Activated CD4-positive, alpha-beta T cell treated with anti-CD3 and anti-CD28 coated beads, Interleukin-2, Interleukin-6, amounts not matched to agents 100 ng/mL and 50 ng/mL, durations not matched to agents 16 hours and 8 hours (primary cell): Measurements from ENCODE around the gene DCST1.

Source experiments
- DNase-seq: peaks from one replicate; pipeline ENCODE4 v3.0.0-alpha.2; 2020

The DCST1 gene

GRCh38 chr1:155077758-155078445 lies 44.3 kb downstream of the DCST1 start:
- DNase-seq: no peak

DNA sequence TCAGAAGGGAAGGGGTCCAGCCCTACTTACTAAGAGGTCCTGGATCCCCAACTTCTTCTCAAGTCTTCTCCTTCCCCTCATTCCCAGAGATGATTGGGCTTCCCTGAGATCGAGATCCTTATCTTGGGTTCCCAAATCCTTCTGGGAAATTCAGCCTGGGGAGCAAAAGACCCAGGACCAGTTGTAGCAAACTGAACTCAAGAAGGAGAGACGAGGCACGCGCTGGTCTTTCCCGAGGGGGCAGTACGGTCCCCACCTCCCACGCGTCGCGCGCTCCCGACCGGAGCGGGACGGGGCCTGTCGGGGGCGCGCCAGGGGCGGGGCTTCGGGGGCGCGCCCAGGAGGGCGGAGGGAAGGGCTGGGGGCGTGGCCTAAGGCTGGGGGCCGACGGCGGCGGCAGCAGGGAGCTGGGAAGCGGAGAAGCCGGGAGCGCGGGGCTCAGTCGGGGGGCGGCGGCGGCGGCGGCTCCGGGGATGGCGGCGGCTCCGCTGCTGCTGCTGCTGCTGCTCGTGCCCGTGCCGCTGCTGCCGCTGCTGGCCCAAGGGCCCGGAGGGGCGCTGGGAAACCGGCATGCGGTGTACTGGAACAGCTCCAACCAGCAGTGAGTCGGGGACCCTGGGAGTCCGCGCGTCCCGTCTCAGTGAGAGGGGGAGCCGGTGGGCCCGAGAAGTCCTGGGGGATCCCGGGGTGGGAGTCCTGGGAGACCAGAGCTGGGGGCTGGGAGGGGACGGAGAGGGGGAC lies 45.0 kb downstream of the DCST1 start, which contains the start of gene EFNA3:
Gene EFNA3, plus strand, starts transcription at position 369 of the 741 bp plus-strand sequence. Its CDS starts 105 bp downstream, at position 474.
- DNase-seq: peak; percentile 69

- no peak for DNase-seq
Measured at GRCh38 chr1:155079210-155079486, 45.5 kb downstream of the DCST1 start.

DNA sequence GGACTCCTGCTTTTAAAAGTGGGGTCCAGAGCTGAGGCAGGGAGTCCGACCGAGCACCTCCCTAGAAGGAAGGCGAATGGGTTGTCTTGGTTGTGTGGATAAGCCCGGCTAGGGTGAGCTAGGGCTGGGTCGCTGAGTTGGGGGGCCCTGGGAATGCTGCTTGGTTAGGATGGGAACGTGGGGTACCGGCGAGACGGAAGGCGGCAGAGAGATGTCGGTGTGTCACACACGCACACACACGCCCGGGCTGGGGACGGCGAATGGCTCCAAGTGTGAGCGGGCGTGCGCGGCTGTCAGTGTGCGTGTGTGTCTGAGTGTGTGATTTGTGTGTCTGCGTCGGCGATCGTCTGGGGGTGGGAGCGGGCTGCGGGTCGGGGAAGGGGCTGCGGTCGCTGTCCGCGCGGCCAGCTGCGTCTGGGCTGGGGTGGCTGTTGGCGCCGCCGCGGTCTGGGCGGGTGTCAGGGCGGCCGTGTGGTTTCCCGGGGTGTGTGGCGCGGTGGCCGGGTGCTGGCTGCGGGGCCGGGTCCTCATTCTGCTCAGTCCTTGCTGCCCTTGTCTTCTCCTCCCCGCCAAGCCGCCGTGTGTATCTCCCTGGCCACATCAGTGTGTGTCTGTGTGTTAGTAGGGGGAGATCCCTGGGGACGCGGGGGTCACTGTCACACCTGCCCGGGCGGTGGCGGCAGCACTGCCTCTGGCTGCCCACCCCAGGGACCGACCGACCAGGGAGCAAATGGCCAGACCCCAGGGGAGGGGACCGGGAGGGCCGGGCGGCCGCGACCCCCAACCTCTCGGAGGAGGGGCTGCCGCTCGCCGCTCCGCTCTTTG lies 46.1 kb downstream of the DCST1 start:
- no peak for DNase-seq

DNA sequence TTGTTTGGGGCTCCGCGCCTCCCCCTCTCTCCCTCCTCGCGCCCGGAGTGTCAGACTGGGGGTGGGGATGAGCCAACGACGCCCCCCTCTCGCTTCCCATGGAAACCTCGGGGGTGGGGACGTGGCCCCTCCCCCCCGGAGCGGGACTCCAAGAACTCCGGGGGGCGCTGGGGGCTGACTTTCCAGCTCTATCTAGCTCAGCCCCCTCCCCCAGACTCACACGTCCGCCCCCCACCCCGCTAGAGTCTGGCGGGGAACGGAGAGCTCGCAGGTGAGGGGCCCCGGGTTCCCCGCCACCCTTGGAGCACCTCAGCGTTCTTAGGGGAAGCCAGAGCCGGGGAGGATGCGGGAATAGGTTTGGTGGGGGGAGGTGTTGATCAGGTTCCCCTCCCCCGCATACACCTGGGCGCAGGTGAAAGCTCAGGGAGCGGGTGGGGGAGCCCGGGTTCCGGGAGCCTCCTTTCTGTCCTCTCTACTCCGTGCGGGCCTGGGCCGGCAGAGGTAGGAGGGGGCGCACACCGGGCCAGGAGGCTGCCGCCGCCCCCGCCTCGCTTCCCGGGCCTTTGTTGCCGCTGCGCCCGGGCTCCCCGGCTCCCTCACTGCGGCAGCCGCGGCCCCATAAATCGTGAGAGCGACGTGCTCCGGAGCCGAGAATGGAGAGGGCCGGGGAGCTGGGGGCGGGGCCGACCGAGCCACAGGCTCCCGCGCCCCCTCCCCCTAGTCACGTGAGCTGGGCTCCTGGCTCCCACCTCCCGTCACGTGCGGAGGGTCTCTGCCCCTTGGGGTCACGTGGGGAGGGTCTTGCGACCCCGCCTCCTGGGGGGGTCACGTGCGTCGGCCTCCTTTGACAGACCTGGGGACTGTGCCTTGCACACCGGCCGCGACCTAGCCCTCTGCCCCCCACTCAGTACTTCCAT lies 46.9 kb downstream of the DCST1 start:
- DNase-seq: no peak

GRCh38 chr1:155081472-155082300 lies 48.1 kb downstream of the DCST1 start:
- peak; percentile 38 for DNase-seq

DNA sequence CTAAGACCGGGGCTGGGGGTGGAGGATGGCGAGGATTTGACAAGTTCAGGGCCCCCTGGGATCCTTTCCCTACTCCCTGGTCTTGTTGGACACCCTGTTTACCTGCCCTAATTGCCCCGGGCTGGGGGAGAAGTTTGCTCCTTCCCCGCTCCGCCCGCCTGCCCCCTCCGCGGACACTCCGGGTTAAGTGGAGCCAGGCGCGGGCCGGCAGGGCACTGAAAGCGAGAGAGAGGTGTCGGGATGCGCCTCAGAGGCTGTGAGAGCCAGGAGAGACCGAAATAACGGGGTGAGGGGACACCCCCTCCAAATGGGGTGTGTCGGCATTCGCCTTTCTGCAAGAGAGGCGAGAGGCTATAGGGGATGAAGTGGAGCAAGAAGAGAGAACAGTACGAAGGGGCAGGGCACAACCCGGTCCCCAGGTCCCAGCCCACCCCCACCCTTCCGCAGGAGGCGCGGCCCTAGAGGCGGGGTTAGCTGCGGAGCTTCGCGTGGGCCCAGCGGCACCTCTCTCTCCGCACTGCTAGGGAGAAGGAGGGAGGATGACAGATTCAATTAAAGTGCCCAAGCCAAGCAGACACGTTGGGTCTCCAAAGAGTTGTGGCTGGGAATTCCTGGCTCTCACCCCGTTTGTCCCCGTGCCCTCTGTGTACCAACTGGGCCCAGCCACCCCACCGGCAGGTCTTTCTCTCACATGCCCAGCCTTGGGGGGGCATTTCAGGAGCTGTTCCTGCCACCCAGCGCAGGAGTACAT lies 48.9 kb downstream of the DCST1 start:
- no peak for DNase-seq

GRCh38 chr1:155083052-155083541 lies 49.5 kb downstream of the DCST1 start:
- DNase-seq: no peak

- peak; percentile 50 for DNase-seq
Measured at GRCh38 chr1:155083865-155084721, 50.5 kb downstream of the DCST1 start.

- DNase-seq: peak; percentile 95
Measured at GRCh38 chr1:155084722-155085503, 51.3 kb downstream of the DCST1 start.

GRCh38 chr1:155085504-155086127 lies 52.0 kb downstream of the DCST1 start:
- peak; percentile 75 for DNase-seq

GRCh38 chr1:155086128-155086741 lies 52.6 kb downstream of the DCST1 start:
- DNase-seq: peak; percentile 88

DNA sequence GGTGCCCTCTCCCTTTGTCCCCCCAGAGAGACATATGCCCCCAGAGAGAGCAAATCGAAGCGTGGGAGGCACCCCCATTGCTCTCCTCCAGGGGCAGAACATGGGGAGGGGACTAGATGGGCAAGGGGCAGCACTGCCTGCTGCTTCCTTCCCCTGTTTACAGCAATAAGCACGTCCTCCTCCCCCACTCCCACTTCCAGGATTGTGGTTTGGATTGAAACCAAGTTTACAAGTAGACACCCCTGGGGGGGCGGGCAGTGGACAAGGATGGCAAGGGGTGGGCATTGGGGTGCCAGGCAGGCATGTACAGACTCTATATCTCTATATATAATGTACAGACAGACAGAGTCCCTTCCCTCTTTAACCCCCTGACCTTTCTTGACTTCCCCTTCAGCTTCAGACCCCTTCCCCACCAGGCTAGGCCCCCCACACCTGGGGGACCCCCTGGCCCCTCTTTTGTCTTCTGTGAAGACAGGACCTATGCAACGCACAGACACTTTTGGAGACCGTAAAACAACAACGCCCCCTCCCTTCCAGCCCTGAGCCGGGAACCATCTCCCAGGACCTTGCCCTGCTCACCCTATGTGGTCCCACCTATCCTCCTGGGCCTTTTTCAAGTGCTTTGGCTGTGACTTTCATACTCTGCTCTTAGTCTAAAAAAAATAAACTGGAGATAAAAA lies 53.4 kb downstream of the DCST1 start:
- no peak for DNase-seq

DNA sequence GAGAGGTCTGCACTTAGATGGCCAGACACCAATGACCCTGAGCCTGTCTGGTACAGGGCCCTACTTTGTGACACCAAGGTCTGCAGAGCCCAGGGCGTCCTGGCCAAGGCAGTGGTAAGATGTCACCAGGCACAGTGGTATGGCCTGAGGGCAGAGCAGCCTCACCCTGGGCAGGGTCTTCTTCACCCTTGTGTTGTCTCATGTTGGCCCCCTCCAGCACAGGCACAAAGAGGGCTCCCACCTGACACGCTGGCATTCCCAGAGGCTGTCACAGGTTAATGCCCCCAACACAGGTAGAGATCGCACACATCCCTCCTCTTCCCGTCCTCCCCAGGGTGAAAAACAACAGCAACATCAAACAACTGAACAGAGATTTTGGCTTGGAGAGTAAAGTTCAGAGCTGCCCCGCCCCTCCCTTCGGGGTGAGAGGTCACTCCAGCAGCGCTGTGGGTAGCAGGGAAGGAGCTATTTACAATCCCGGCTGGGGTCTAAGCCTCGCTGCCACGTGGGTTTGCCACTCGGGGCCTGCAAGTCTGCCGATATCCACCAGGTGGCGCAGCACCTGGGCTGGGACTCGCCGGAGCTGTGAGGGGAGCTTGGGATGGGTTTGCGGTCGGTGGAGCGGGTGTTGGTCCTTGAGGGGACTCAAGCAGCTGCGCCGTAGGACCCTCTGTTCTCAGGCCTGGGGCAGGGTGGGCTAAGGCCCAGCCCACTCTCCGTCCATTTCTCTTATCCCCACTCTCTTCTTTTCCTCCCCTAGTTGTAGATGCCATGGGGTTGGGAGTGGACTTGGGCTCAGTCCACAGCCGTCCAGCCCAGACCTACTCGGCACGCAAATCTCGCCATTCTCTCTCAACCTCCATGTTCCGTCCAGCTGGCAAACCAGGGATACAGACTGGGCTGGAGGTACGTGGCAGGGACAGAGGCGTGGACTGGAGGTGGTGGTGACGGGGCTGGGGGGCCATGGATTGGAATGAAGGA lies 57.7 kb downstream of the DCST1 start:
- DNase-seq: peak; percentile 89

GRCh38 chr1:155092131-155092530 lies 58.5 kb downstream of the DCST1 start:
- no peak for DNase-seq

- no peak for DNase-seq
Measured at GRCh38 chr1:155092641-155093040, 59.0 kb downstream of the DCST1 start.
